PFSK-1 (cell line): ENCODE measurements around the gene TDG.

Experiments used
- POLR2AphosphoS5 ChIP-seq: IDR thresholded peaks from 2 replicates; pipeline ENCODE4 v1.6.1; 2012; ENCODE audit warnings: low read depth, mild to moderate bottlenecking, control low read depth, low read length, moderate library complexity
- TF ChIP-seq, protein P1 (sequence below), 2 experiments: IDR thresholded peaks; 2 replicates each; pipeline versions ENCODE4 v1.6.1 to v1.8.0; 2011 to 2012; ENCODE audit warnings: low read depth in 2 of 2, low read length in 2 of 2, control low read depth in 1 of 2, inconsistent platforms in 1 of 2, mild to moderate bottlenecking in 1 of 2, moderate library complexity in 1 of 2; ENCODE audit not compliant: insufficient read depth in 1 of 2

DNA sequence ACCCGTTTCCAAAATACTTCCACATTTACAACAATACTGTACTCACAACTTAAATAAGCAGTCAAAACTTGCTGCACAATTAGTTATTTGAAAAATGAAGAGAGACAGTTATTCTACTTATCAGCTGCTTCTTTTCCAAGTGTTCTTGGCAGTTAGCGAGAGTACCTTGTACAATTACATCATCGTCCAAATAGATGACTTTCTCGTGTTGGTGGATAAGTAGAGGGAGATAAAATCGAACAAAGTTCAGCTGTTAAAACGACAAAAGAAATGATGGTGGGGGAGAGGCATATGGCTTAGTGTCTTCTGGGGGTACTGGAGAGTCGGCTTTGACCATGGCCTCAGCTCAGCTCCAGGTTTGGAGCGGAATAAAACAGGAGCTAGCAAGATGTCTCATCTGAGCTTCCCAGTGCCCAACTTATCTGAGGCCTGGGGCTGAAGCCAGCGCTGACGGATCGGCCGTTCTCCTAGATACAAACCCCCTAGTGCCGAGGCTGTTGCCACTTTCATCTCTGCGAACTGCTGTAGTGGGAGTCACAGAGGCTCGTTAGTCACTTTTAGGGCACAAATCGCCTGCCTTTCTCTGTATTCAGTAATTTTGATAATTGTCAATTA is 31.7 kb downstream of the TDG start:
- TF ChIP-seq, protein P1, sequence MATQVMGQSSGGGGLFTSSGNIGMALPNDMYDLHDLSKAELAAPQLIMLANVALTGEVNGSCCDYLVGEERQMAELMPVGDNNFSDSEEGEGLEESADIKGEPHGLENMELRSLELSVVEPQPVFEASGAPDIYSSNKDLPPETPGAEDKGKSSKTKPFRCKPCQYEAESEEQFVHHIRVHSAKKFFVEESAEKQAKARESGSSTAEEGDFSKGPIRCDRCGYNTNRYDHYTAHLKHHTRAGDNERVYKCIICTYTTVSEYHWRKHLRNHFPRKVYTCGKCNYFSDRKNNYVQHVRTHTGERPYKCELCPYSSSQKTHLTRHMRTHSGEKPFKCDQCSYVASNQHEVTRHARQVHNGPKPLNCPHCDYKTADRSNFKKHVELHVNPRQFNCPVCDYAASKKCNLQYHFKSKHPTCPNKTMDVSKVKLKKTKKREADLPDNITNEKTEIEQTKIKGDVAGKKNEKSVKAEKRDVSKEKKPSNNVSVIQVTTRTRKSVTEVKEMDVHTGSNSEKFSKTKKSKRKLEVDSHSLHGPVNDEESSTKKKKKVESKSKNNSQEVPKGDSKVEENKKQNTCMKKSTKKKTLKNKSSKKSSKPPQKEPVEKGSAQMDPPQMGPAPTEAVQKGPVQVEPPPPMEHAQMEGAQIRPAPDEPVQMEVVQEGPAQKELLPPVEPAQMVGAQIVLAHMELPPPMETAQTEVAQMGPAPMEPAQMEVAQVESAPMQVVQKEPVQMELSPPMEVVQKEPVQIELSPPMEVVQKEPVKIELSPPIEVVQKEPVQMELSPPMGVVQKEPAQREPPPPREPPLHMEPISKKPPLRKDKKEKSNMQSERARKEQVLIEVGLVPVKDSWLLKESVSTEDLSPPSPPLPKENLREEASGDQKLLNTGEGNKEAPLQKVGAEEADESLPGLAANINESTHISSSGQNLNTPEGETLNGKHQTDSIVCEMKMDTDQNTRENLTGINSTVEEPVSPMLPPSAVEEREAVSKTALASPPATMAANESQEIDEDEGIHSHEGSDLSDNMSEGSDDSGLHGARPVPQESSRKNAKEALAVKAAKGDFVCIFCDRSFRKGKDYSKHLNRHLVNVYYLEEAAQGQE (IDR thresholded peaks at IDR 0.05; ENCODE audit: insufficient read depth in 1 of 2, low read depth in 2 of 2, low read length in 2 of 2) = no peak
- no peak for TF ChIP-seq POLR2AphosphoS5
